NCI-H748 (cell line): ENCODE measurements around the gene PLXNA4.

Source experiments
- DNase-seq: peaks from one replicate; lab custom pipeline; 2025; ENCODE audit not compliant: unreplicated experiment; lab: John Stamatoyannopoulos, UW

PLXNA4 gene

GRCh38 chr7:132279718-132280117, 296.6 kb downstream of the PLXNA4 start:
- DNase-seq = no peak

- DNase-seq = no peak
Measured at GRCh38 chr7:132276976-132277725, 299.1 kb downstream of the PLXNA4 start.

- no peak for DNase-seq
Measured at GRCh38 chr7:132276234-132276630, 300.0 kb downstream of the PLXNA4 start.

GRCh38 chr7:132275416-132276233, 300.6 kb downstream of the PLXNA4 start:
- peak; percentile 86 for DNase-seq

GRCh38 chr7:132272763-132273371, 303.4 kb downstream of the PLXNA4 start:
- DNase-seq = no peak

GRCh38 chr7:132270517-132270916, 305.8 kb downstream of the PLXNA4 start:
- no peak for DNase-seq

- no peak for DNase-seq
Measured at GRCh38 chr7:132269718-132270117, 306.6 kb downstream of the PLXNA4 start.

GRCh38 chr7:132263151-132263550, 313.1 kb downstream of the PLXNA4 start:
- DNase-seq = no peak

GRCh38 chr7:132262160-132262470, 314.2 kb downstream of the PLXNA4 start:
- no peak for DNase-seq

GRCh38 chr7:132261327-132262159, 314.7 kb downstream of the PLXNA4 start:
- DNase-seq = no peak

GRCh38 chr7:132258231-132258630, 318.0 kb downstream of the PLXNA4 start:
- DNase-seq = no peak

- no peak for DNase-seq
Measured at GRCh38 chr7:132257253-132257652, 319.0 kb downstream of the PLXNA4 start.

GRCh38 chr7:132256721-132257212, 319.5 kb downstream of the PLXNA4 start:
- DNase-seq = no peak

GRCh38 chr7:132255898-132256297, 320.4 kb downstream of the PLXNA4 start:
- peak; percentile 83 for DNase-seq

- no peak for DNase-seq
Measured at GRCh38 chr7:132255115-132255797, 321.0 kb downstream of the PLXNA4 start.

GRCh38 chr7:132254455-132254854, 321.8 kb downstream of the PLXNA4 start:
- no peak for DNase-seq

- no peak for DNase-seq
Measured at GRCh38 chr7:132252793-132253100, 323.5 kb downstream of the PLXNA4 start.

- peak; percentile 54 for DNase-seq
Measured at GRCh38 chr7:132251327-132251659, 325.0 kb downstream of the PLXNA4 start.

GRCh38 chr7:132250480-132251326, 325.6 kb downstream of the PLXNA4 start:
- DNase-seq = no peak
